GM19035 (cell line): ENCODE measurements around the gene ZMYND12.
A peak's percentile ranks its signal among the peaks of the same experiment; 100 is the strongest.
"Not testable (repeated sequence)": the region's sequence is repeated elsewhere in the genome, so short reads cannot be mapped to it uniquely, and the experiment has no call there.

Experiments
- ATAC-seq: cut with Tn5 transposase; IDR thresholded peaks from one replicate; pipeline ENCODE4 v1.9.1; 2021; ENCODE audit not compliant: unreplicated experiment

ZMYND12 gene, protein sequence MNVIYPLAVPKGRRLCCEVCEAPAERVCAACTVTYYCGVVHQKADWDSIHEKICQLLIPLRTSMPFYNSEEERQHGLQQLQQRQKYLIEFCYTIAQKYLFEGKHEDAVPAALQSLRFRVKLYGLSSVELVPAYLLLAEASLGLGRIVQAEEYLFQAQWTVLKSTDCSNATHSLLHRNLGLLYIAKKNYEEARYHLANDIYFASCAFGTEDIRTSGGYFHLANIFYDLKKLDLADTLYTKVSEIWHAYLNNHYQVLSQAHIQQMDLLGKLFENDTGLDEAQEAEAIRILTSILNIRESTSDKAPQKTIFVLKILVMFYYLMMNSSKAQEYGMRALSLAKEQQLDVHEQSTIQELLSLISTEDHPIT

GRCh38 chr1:42456010-42456753 lies at the start of gene ZMYND12, which contains the start of gene PPCS:
Gene ZMYND12 (minus strand): TSS chr1:42456022. CDS start chr1:42455997, 25 bp downstream.
Gene PPCS (plus strand): TSS chr1:42456543. CDS start chr1:42456566, 23 bp downstream.
- ATAC-seq: peak; percentile 85

- ATAC-seq: no peak
Measured at GRCh38 chr1:42504535-42505128, 48.8 kb upstream of the ZMYND12 start.

DNA sequence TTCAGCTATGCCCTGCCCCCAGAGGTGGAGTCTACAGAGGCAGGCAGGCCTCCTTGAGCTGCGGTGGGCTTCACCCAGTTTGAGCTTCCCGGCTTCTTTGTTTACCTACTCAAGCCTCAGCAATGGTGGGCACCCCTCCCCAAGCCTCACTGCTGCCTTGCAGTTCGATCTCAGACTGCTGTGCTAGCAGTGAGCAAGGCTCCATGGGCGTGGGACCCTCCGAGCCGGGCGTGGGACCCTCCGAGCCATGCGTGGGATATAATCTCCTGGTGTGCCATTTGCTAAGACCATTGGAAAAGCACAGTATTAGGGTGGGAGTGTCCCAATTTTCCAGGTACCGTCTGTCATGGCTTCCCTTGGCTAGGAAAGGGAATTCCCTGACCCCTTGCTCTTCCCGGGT lies 46.2 kb upstream of the ZMYND12 start:
- ATAC-seq: not testable (repeated sequence)

DNA sequence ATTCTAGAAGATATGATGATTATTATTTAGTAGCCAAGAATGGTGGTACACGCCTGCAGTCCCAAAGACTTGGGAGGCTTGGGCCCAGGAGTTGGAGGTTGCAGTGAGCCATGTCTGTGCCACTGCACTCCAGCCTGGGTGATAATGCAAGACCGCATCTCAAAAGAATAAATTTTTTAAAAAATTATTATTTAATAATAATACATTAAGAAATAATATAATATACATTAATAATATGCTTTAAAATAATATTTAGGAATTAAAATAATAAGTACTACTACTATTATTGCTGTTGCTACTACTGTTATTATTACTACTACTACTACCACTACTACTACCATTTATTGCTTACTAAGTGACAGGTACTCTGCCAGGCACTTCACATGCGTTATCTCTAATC lies 34.4 kb upstream of the ZMYND12 start:
- ATAC-seq: no peak

DNA sequence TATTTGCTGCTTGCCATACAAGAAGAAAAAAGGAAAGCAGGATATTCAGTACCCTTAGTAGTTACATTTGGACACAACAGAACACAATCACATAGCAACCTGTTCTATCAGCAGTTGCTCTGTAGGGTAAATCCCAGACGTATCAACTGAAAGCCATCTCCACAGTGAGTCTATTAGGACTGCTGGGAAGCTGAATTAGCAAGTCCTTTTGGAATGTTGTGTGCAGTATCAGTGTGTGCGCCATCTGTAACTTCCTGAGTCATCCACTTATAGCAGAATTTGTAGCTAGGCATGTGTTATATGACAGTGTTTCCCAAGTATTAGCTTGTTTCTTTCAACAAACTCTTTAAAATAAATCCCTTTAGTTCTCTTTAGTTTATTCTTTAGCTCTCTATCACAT lies 28.6 kb upstream of the ZMYND12 start:
- ATAC-seq: no peak

GRCh38 chr1:42482635-42483153 lies 26.9 kb upstream of the ZMYND12 start:
- ATAC-seq: no peak

DNA sequence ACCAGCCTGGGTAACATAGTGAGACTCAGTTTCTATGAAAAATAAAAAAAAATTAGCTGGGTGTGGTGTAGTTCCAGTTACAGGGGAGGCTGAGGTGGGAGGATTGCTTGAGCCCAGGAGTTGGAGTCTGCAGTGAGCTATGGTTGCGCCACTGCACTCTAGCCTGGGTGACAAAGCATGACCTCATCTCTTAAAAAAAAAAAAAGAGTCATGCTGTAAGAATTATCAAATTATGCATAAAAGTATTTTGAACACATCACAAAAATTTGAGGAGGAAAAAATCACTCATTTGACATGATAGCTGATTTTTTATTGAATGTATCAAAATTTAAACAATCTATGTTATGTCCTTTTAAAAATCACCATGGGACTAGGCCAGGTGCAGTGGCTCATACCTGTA lies 25.1 kb upstream of the ZMYND12 start:
- ATAC-seq: no peak

GRCh38 chr1:42479621-42480020 lies 23.8 kb upstream of the ZMYND12 start:
- ATAC-seq: no peak

DNA sequence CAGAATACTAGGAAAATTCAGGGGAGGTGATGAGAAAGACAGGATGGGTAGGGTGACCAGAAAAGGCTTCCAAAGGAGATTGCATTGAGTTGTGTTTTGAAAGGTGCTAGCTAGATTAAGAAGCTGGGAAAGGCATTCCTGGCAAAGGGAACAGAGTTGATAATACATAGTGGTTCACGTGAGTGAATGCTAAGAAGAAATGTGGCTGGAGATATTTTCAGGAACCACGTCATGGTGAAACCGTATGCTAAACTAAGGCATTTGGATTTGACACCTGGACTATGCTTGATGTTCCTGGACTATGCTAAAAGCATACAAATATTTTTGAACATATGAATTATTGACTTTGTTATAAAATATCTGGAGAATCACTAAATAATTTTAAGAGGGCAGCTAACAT lies 22.0 kb upstream of the ZMYND12 start:
- no peak for ATAC-seq

DNA sequence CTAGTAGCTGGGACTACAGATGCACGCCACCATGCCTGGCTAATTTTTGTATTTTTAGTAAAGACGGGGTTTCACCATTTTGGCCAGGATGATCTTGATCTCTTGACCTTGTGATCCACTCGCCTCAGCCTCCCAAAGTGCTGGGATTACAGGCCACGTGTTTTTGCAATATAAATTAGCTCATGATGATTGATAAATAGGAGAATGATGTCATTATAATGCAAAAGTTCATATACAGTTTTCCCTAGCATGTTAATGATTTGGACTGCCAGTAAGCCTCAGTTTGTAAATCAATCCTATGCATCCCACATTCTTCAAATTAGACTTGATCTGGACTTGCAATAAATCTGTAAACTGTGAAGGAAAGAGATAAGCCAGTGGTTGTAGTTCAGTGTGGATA lies 21.5 kb upstream of the ZMYND12 start:
- not testable (repeated sequence) for ATAC-seq

- no peak for ATAC-seq
Measured at GRCh38 chr1:42476605-42477004, 20.8 kb upstream of the ZMYND12 start.

DNA sequence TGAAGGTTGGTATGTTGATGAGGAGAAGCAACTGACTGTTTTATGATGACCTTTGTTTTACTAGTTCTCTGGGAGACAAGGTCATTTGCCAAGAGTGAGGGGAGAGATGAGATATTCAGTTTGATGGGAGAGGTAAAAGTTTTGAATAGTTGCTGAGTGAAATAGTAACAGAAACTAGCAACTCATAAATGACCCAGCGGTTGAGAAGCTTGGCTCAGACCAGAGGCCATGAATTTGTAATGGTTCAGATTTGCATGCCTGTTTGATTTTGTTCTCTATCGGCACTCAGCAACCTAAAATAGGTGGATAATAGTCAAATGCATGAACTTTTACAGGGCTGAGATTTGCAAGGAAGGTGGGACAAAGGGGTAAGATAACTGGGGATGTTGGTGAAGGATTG lies 13.9 kb upstream of the ZMYND12 start:
- ATAC-seq: no peak

DNA sequence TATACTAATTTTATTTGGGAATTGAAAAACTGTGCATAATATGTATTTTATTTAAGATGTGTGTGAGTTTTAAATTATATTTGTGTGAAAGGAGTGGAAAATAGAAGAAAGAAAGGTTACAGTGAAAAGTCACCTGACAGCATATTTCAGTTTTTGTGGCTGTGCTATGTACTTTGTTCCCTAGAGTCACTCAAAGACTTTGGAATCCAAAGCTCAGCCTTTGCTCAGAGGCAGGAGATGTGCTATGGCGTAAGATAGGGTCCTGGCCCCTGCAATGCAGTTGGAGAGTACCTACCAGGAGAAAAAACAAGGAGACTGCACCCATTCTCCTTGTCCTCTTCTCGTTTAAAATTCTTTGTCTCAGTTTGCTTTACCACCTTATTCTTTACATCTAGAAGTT lies 10.2 kb upstream of the ZMYND12 start:
- no peak for ATAC-seq

- ATAC-seq: no peak
Measured at GRCh38 chr1:42463921-42464320, 8.1 kb upstream of the ZMYND12 start.

GRCh38 chr1:42462828-42463763 lies 7.3 kb upstream of the ZMYND12 start, which contains the start of gene CCDC30:
Gene CCDC30 (plus strand): TSS chr1:42463286. CDS start chr1:42480552, 17,266 bp downstream.
- peak; percentile 99 for ATAC-seq

GRCh38 chr1:42461196-42461595 lies 5.4 kb upstream of the ZMYND12 start:
- ATAC-seq: no peak

GRCh38 chr1:42456754-42457089 lies 900 bp upstream of the ZMYND12 start:
- ATAC-seq: peak; percentile 61

GRCh38 chr1:42454403-42454802 lies 1.4 kb downstream of the ZMYND12 start:
- ATAC-seq: no peak

GRCh38 chr1:42453386-42453785 lies 2.4 kb downstream of the ZMYND12 start:
- ATAC-seq: no peak

DNA sequence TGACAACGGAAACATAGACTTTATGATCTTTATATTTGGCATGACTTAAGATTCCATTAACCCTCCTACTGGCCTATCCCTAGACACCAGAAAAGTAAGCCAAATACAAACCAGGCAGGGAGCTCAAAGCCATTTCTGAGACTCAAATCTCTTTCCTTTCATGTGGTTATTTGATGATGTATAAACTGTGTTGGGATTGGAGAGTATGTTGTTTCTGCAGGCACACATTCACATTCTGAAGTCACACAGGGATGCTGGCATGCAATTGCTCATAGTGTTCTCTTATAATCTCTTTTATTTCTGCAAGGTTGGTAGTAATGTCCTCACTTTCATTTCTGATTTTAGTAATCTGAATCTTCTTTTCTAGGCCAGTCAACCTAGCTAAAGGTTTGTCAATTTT lies 5.8 kb downstream of the ZMYND12 start:
- ATAC-seq: no peak

DNA sequence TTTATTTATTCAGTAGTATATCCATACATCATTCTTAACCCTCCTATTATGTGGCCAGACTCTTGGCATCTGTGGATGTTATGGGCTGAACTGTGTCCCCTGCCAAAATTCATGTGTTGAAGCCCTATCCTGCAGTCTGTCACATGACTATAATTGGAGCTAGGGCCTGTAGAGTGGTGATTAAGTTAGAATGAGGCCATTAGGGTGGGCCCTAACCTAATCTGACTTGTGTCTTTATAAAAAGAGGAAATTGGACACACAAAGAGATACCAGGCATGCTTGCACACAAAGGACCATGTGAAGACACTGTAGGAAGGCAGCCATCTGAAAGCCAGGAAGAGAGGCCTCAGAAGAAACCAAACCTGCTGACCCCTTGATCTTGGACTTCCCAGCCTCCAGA lies 6.6 kb downstream of the ZMYND12 start:
- ATAC-seq: no peak
